Upper lobe of left lung (tissue), 4 donors: ENCODE results near the gene CDHR3.

Experiments
- CTCF ChIP-seq, 6 experiments: fragments of 450-650 bp in 4 of 6; fragments of 200-600 bp in 2 of 6; sonication (generic) in 2 of 6; IDR thresholded peaks; one replicate each; pipeline ENCODE4 v1.5.1; 2016 to 2019; ENCODE audit warnings: antibody characterized with exemption in 6 of 6
- EP300 ChIP-seq, 4 donors: sonication (generic); formaldehyde crosslinking; IDR thresholded peaks; one replicate each; pipeline ENCODE4 v1.5.1; 2017; ENCODE audit warnings: antibody characterized with exemption in 4 of 4, control low read depth in 2 of 4
- POLR2AphosphoS5 ChIP-seq, 2 donors: sonication (generic); formaldehyde crosslinking; IDR thresholded peaks; one replicate each; pipeline ENCODE4 v1.5.1; 2017; ENCODE audit warnings: antibody characterized with exemption in 2 of 2

GRCh38 chr7:105952917-105953595 lies 10.0 kb upstream of the CDHR3 start:
- no peak for TF ChIP-seq POLR2AphosphoS5 (IDR thresholded peaks at IDR 0.05)
- TF ChIP-seq CTCF (IDR thresholded peaks at IDR 0.05), result no peak
- no peak for TF ChIP-seq EP300 (IDR thresholded peaks at IDR 0.05)
